HG03520 (cell line): ENCODE data around the gene TAS2R31.

Experiments used
- ATAC-seq: cut with Tn5 transposase; IDR thresholded peaks from one replicate; pipeline ENCODE4 v1.9.1; 2021; ENCODE audit warnings: mild to moderate bottlenecking, moderate library complexity; ENCODE audit not compliant: unreplicated experiment

Gene TAS2R31

GRCh38 chr12:11007608-11008007, 23.6 kb downstream of the TAS2R31 start:
- no peak for ATAC-seq

- ATAC-seq: no peak
Measured at GRCh38 chr12:10998204-10998603, 33.0 kb downstream of the TAS2R31 start, which contains the start of gene TAS2R20. TAS2R20 (minus strand) TSS chr12:10998304; CDS start chr12:10997875, 429 bp downstream.

GRCh38 chr12:10994307-10994706, 36.9 kb downstream of the TAS2R31 start:
- ATAC-seq: no peak

GRCh38 chr12:10989107-10989506, 42.1 kb downstream of the TAS2R31 start:
- no peak for ATAC-seq

GRCh38 chr12:10986812-10987211, 44.4 kb downstream of the TAS2R31 start, which contains the start of gene TAS2R50:
TAS2R50 (minus strand) TSS chr12:10986912; CDS start chr12:10986860, 52 bp downstream.
- ATAC-seq: no peak

- ATAC-seq: no peak
Measured at GRCh38 chr12:10982244-10982643, 49.0 kb downstream of the TAS2R31 start.
